Stimulated activated memory B cell treated with anti-CD40 and anti-IgM and Interleukin-4, amounts not matched to agents 10 μg/mL and 1 μg/mL and 100 μg/mL, for 72 hours (primary cell): ENCODE results near the gene SLC36A3.
"Not testable (repeated sequence)": the region's sequence is repeated elsewhere in the genome, so short reads cannot be mapped to it uniquely, and the experiment has no call there.

Experiments
- ATAC-seq: fragments of 150-1000 bp; cut with Tn5 transposase; 2 replicates; pipeline ENCODE4 v1.10.0; 2021
- H3K27ac Mint-ChIP-seq: one replicate; pipeline ENCODE4 v1.8.0; 2022; ENCODE audit warnings: mild to moderate bottlenecking, mixed read lengths
- H3K27me3 Mint-ChIP-seq: one replicate; pipeline ENCODE4 v1.8.0; 2022; ENCODE audit warnings: mixed read lengths
- H3K36me3 Mint-ChIP-seq: one replicate; pipeline ENCODE4 v1.8.0; 2022; ENCODE audit warnings: mixed read lengths
- H3K4me1 Mint-ChIP-seq: one replicate; pipeline ENCODE4 v1.8.0; 2022; ENCODE audit warnings: mixed read lengths
- H3K4me3 Mint-ChIP-seq: one replicate; pipeline ENCODE4 v1.8.0; 2022; ENCODE audit warnings: mild to moderate bottlenecking, moderate library complexity, mixed read lengths
- H3K9me3 Mint-ChIP-seq: one replicate; pipeline ENCODE4 v1.8.0; 2022; ENCODE audit warnings: mixed read lengths

Gene SLC36A3

GRCh38 chr5:151258201-151258611, 45.4 kb downstream of the SLC36A3 start:
- H3K36me3 Mint-ChIP-seq = peaks cover 63% of the 10 kb centered on the region
- peak; percentile 46 for ATAC-seq
- peaks cover 80% of the 10 kb centered on the region for H3K4me1 Mint-ChIP-seq
- no peaks in the 10 kb centered on the region for H3K27me3 Mint-ChIP-seq
- no peaks in the 10 kb centered on the region for H3K9me3 Mint-ChIP-seq
- H3K27ac Mint-ChIP-seq = peak overlapping the region; percentile 87
- H3K4me3 Mint-ChIP-seq = peak overlapping the region; percentile 74

- Mint-ChIP-seq H3K27ac (peak overlapping the region; percentile 87), H3K36me3 (peaks cover 59% of the 10 kb centered on the region), H3K4me3 (peak overlapping the region; percentile 74), H3K4me1 (peaks cover 76% of the 10 kb centered on the region), H3K27me3 (no peaks in the 10 kb centered on the region), H3K9me3 (no peaks in the 10 kb centered on the region)
- ATAC-seq = peak; percentile 64
Measured at GRCh38 chr5:151257731-151258181, 45.8 kb downstream of the SLC36A3 start.

- peak; percentile 71 for ATAC-seq
- H3K4me1 Mint-ChIP-seq = peaks cover 71% of the 10 kb centered on the region
- H3K4me3 Mint-ChIP-seq = peak overlapping the region; percentile 99
Measured at GRCh38 chr5:151255621-151256286, 47.8 kb downstream of the SLC36A3 start.

GRCh38 chr5:151254990-151255389, 48.6 kb downstream of the SLC36A3 start:
- Mint-ChIP-seq H3K27ac (peak overlapping the region; percentile 87), H3K4me3 (peak overlapping the region; percentile 99), H3K36me3 (peaks cover 47% of the 10 kb centered on the region), H3K4me1 (peaks cover 78% of the 10 kb centered on the region)
- H3K9me3 Mint-ChIP-seq, H3K27me3 Mint-ChIP-seq, ATAC-seq: not testable (repeated sequence)

More at GRCh38 chr5:151255621-151256286, 47.8 kb downstream of the SLC36A3 start:
- Mint-ChIP-seq H3K27ac (peak overlapping the region; percentile 87), H3K27me3 (no peaks in the 10 kb centered on the region), H3K9me3 (no peaks in the 10 kb centered on the region), H3K36me3 (peaks cover 42% of the 10 kb centered on the region)

- H3K4me1 Mint-ChIP-seq = peaks cover 74% of the 10 kb centered on the region
- no peaks in the 10 kb centered on the region for H3K27me3 Mint-ChIP-seq
- ATAC-seq = no peak
- H3K36me3 Mint-ChIP-seq = peaks cover 43% of the 10 kb centered on the region
- H3K9me3 Mint-ChIP-seq = peaks cover 3% of the 10 kb centered on the region
- H3K4me3 Mint-ChIP-seq = peak overlapping the region; percentile 99
- peak overlapping the region; percentile 87 for H3K27ac Mint-ChIP-seq
Measured at GRCh38 chr5:151254556-151254955, 49.0 kb downstream of the SLC36A3 start.

- Mint-ChIP-seq H3K4me3 (peak overlapping the region; percentile 99), H3K4me1 (peaks cover 65% of the 10 kb centered on the region), H3K27ac (peak overlapping the region; percentile 87), H3K27me3 (no peaks in the 10 kb centered on the region), H3K9me3 (peaks cover 3% of the 10 kb centered on the region), H3K36me3 (peaks cover 33% of the 10 kb centered on the region)
- ATAC-seq = no peak
Measured at GRCh38 chr5:151253605-151253950, 50.0 kb downstream of the SLC36A3 start.

GRCh38 chr5:151252762-151253604, 50.6 kb downstream of the SLC36A3 start, which contains the start of gene GM2A:
TSS of gene GM2A (plus strand) at chr5:151253185. CDS start at chr5:151253217, 32 bp downstream.
- Mint-ChIP-seq H3K27ac (peak within 1 kb of the TSS; percentile 87), H3K9me3 (peaks cover 3% of the 10 kb centered on the region), H3K4me1 (peaks cover 59% of the 10 kb centered on the region), H3K27me3 (no peaks in the 10 kb centered on the region), H3K4me3 (peak within 1 kb of the TSS; percentile 99), H3K36me3 (peaks cover 27% of the 10 kb centered on the region)
- peak; percentile 89 for ATAC-seq

GRCh38 chr5:151251621-151252020, 51.9 kb downstream of the SLC36A3 start:
- Mint-ChIP-seq H3K36me3 (peaks cover 14% of the 10 kb centered on the region), H3K27me3 (no peaks in the 10 kb centered on the region), H3K4me1 (peaks cover 45% of the 10 kb centered on the region), H3K4me3 (peak overlapping the region; percentile 99), H3K9me3 (peaks cover 3% of the 10 kb centered on the region), H3K27ac (no peak overlapping the region)
- ATAC-seq = no peak

GRCh38 chr5:151251001-151251551, 52.5 kb downstream of the SLC36A3 start:
- Mint-ChIP-seq H3K4me1 (peaks cover 42% of the 10 kb centered on the region), H3K27ac (peak overlapping the region; percentile 59), H3K36me3 (peaks cover 13% of the 10 kb centered on the region), H3K27me3 (no peaks in the 10 kb centered on the region), H3K4me3 (no peak overlapping the region), H3K9me3 (peaks cover 3% of the 10 kb centered on the region)
- no peak for ATAC-seq

GRCh38 chr5:151250346-151251000, 53.1 kb downstream of the SLC36A3 start:
- Mint-ChIP-seq H3K4me3 (no peak overlapping the region), H3K36me3 (peaks cover 13% of the 10 kb centered on the region), H3K9me3 (peaks cover 3% of the 10 kb centered on the region), H3K27me3 (no peaks in the 10 kb centered on the region), H3K4me1 (peaks cover 36% of the 10 kb centered on the region), H3K27ac (peak overlapping the region; percentile 59)
- ATAC-seq = no peak

- no peaks in the 10 kb centered on the region for H3K27me3 Mint-ChIP-seq
- peaks cover 3% of the 10 kb centered on the region for H3K9me3 Mint-ChIP-seq
- ATAC-seq = no peak
- H3K27ac Mint-ChIP-seq = peak overlapping the region; percentile 67
- H3K4me1 Mint-ChIP-seq = peaks cover 28% of the 10 kb centered on the region
- H3K4me3 Mint-ChIP-seq = no peak overlapping the region
- H3K36me3 Mint-ChIP-seq = peaks cover 13% of the 10 kb centered on the region
Measured at GRCh38 chr5:151249281-151249680, 54.3 kb downstream of the SLC36A3 start.

GRCh38 chr5:151248651-151249050, 54.9 kb downstream of the SLC36A3 start:
- no peak overlapping the region for H3K4me3 Mint-ChIP-seq
- H3K4me1 Mint-ChIP-seq = peaks cover 28% of the 10 kb centered on the region
- peaks cover 9% of the 10 kb centered on the region for H3K36me3 Mint-ChIP-seq
- no peaks in the 10 kb centered on the region for H3K27me3 Mint-ChIP-seq
- ATAC-seq = no peak
- H3K9me3 Mint-ChIP-seq = peaks cover 3% of the 10 kb centered on the region
- peak overlapping the region; percentile 67 for H3K27ac Mint-ChIP-seq

- ATAC-seq = no peak
- Mint-ChIP-seq H3K4me1 (peaks cover 45% of the 10 kb centered on the region), H3K36me3 (peaks cover 6% of the 10 kb centered on the region), H3K27ac (no peak overlapping the region), H3K4me3 (no peak overlapping the region), H3K9me3 (peaks cover 3% of the 10 kb centered on the region), H3K27me3 (no peaks in the 10 kb centered on the region)
Measured at GRCh38 chr5:151245680-151246219, 57.8 kb downstream of the SLC36A3 start.

- Mint-ChIP-seq H3K4me1 (peaks cover 54% of the 10 kb centered on the region), H3K36me3 (no peaks in the 10 kb centered on the region), H3K4me3 (no peak overlapping the region), H3K27me3 (no peaks in the 10 kb centered on the region), H3K27ac (no peak overlapping the region), H3K9me3 (no peaks in the 10 kb centered on the region)
- no peak for ATAC-seq
Measured at GRCh38 chr5:151244206-151244605, 59.4 kb downstream of the SLC36A3 start.

- Mint-ChIP-seq H3K9me3 (no peaks in the 10 kb centered on the region), H3K4me3 (no peak overlapping the region), H3K27me3 (no peaks in the 10 kb centered on the region), H3K4me1 (peaks cover 60% of the 10 kb centered on the region), H3K27ac (no peak overlapping the region), H3K36me3 (no peaks in the 10 kb centered on the region)
- ATAC-seq = no peak
Measured at GRCh38 chr5:151243564-151243963, 60.0 kb downstream of the SLC36A3 start.
